SHP77 treated with DMSO at 0.1 percent for 48 hours (cell line): ENCODE results near the gene GRID2IP.
"Not testable (repeated sequence)": the region's sequence is repeated elsewhere in the genome, so short reads cannot be mapped to it uniquely, and the experiment has no call there.

Source experiments
- DNase-seq: peaks from one replicate; lab custom pipeline; 2025; lab: John Stamatoyannopoulos, UW

The GRID2IP gene

DNA sequence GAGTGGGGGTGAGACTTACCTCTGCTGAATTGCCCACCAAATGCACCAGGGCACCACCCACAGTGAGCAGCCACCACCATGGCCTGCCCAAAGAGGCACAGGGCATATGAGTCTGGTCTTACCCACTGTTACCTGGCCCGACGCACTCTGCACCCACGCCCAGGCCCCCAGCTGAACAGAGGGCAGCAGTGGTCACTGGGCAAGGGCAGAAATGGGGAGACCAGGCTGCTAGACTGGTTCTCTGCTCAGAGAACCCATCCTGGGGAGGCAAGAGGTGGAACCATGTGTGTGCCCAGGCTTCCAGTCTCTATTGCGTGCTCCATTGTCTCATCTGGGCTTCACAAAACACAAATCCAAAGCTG, 64.1 kb downstream of the GRID2IP start:
- DNase-seq: no peak

DNA sequence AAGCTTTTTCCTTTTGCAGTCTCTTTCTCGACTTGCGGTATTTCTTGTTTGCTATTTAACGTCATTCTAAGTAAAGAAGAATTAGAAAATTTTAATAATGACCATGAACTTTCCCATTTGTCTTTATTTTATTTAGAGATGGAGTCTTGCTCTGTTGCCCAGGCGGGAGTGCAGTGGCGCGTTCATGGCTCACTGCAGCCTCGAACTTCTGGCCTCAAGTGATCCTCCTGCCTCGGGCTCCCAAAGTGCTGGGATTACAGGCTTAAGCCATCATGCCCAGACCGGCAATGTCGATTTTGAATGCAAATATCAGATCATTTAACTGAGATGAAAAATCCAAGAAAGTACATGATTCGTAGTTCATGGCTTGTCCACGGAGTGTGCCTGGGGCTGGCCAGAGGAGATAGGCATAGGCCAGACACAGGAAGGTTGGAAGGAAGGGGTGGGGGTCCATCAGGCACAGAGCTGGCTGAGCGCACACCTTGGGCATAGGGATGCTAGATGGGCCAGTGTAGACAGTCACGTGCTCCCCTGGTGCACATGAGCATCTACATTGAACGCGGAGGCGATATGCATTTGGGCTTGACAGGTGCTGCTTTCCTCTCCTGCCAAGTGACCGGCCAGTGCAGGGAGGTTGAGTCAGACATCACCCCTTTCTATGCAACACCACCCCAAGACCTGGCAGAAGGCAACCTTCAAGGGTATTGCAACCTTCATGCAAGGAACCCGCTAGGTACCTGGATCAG, 64.7 kb downstream of the GRID2IP start:
- DNase-seq: no peak

DNA sequence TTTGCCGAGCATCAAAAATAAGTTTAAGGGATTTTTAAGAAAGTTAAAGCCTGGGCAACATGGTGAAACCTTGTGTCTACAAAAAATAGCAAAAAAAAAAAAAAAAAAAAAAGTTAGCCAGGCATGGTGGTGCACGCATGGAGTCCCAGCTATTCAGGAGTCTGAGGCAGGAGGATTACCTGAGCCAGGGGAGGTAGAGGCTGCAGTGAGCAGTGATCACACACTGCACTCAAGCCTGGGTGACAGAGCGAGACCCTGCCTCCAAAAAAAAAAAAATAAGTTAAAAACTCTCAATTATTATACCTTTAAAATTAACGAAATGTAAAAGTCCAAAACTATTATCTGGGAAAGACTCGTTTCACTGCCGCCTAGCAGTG, 68.5 kb downstream of the GRID2IP start:
- no peak for DNase-seq

DNA sequence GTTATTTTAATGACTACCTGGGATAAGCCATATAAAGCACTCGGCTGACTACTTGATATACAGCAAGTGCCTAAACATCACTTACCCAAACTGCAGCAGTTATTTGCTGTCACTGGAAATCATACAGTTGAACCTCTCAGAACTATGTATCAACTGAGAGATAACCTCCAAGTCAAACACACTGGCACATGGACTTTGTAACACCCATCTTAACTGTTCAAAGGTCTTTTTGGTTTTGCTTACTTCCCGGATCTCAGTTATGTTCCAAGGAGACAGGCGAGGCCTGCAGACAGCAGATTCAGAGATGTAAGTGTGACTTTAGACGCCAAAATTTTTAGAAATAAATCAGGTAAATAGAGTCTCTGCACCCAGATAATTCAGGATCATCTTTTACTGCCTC, 69.0 kb downstream of the GRID2IP start:
- DNase-seq: no peak

DNA sequence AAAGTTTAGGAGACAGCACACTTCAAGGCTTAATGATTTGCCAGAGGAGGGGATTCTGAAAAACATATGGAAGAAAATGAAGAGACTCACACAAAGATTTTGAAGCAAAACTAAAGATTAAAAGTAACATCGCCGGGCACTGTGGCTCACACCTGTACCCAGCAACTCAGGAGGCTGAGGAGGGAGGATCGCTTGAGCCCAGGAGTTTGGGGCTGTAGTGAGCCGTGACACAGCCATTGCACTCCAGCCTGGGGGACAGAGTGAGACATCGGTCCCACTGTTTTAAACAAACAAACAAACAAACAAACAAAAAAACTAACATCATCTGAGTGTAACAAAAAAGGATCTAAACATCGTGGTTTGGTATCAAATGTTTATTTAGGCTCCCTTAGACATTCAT, 69.8 kb downstream of the GRID2IP start:
- DNase-seq: no peak

DNA sequence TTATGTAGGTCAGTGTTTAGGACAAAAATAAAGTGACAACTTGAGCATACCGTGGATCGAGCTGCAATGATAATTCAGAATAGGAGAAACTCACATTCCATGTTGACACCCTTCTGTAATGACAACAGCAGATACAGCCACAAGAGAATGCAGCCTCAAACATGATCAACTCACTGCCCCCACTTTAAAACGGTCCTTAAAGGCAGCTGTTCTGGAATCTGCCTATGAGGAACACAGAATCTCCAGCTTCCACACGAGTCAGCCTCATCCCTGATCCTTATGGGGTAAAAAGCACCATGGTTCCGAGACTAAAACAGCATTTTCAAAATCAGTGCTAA, 71.0 kb downstream of the GRID2IP start:
- DNase-seq: no peak

DNA sequence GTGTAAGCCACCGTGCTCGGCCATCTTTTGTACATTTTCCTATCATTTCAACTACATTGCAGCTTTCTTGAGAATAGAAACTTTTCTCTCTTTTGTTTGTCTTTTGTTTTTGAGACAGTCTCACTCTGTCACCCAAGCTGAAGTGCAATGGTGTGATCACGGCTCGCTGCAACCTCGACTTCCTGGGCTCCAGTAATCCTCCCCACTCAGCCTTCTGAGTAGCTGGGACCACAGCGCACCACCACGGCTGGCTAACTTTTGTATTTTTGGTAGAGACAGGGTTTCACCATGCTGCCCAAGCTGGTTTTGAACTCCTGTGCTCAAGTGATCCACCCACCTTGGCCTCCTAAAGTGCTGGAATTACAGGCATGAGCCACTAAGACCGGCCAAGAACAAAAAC, 72.2 kb downstream of the GRID2IP start:
- DNase-seq: no peak

DNA sequence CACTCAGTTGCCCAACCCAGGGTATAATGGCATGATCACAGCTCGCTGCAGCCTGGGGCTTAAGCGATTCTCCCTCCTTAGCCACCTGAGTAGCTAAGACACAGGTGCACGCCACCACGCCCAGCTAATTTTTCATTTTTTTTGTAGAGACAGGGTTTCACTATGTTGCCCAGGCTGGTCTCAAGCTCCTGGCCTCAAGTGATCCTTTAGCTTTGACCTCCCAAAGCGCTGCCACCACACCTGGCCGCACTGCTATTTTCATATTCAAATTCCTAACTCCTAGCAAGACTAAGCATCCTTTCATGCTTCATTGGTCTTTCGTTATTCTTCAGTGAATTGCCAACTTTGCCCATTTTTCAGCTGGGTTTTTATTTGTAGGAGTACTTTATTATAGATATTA, 73.1 kb downstream of the GRID2IP start:
- DNase-seq: no peak

DNA sequence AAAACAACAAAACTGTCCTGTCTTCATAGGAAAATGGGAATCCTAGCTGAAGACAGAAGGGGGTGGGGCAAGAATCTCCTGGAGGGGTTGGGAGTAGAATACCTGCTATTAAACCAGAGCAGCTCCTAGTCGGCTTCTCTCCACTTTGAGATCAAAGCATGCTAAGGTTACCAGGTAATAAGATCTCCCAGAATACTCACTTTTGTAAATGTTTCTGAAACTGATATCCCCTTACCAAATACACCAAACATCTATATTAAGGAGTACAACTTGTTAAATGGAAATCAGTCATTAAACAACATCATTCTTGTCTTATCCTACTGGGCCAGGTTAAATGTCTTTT, 74.0 kb downstream of the GRID2IP start:
- DNase-seq: no peak

DNA sequence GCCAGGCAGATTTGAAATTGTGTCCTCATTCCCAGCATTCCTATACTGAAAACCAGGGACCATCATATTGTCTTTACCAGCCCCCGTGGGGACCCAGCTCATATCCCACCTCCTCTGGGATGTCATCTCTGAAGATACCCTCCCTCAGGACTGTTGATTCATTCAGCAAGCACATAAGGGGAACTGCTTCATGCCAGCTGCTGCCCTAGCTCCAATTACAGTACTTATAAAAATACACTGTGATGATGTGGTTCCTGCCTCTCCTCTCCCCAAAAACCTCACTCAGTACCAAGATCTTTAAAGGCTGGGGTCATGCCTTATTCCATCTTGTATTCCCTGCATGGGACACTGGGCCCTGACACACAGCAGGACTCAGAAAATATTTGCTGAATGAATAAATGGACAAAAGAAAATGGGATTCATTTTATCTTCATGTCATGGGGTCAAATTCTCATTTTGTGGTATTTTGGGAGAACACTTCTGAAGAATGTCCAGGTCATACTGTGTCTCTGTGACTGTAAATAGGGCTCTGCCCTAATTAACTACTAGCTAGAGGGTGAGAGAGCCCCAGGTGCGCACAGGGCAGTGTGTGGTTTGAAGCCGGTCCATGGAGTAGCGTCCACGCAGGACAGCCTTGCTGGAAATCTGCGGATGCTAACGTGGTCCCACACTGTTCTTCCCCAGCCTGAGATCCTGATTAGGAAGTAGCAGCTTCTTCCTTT, 74.5 kb downstream of the GRID2IP start:
- DNase-seq: no peak

DNA sequence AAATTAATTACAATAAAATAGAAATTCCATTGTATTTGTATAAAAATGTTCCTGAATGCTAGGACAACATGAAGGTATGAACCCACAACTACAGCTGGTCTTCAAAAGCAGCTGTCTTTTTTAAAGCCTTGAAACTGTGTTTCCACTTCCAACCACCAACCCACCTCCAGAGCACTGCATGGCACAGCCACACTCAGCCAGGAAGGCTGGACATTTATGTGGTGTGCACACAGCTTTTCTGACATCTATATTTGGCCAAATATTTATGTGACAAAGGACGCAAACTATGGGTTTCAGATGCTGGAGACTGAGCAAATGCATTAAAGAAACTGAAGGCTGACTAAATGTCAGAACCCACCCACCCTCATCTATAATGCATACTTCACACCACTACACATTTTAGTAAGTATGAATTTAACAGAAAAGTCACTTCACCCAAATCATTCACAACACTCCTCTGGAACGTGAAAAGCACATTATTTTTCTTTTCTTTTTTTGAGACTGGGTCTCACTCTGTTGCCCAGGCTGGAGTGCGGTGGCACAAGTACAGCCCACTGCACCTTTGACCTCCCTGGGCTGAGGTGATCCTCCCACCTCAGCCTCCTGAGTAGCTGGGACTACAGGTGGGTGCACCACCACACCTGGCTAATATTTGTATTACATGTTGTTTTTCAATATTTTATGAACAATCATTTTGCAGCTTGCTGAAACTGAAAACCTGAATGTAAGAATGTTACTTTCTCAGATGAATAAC, 75.7 kb downstream of the GRID2IP start:
- DNase-seq: no peak

DNA sequence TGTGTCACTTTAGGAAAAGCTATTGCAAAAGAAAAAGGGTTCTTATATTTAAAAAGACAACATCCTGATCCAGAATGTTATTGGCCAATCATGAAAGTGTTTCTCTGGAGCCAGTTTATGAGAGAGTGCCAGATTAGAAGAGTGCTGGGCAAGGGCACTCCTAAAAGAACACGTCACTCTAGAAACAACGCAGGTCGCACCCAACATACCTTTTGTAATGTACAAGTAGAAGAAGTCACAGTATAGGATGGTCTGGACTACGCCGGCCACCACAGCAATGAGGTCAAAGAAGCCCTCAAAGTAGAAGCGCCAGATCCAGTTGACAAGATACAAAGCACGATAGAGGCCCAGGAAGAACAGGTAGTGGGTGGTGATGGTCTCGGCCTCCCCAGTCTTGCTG, 85.4 kb downstream of the GRID2IP start:
- no peak for DNase-seq

DNA sequence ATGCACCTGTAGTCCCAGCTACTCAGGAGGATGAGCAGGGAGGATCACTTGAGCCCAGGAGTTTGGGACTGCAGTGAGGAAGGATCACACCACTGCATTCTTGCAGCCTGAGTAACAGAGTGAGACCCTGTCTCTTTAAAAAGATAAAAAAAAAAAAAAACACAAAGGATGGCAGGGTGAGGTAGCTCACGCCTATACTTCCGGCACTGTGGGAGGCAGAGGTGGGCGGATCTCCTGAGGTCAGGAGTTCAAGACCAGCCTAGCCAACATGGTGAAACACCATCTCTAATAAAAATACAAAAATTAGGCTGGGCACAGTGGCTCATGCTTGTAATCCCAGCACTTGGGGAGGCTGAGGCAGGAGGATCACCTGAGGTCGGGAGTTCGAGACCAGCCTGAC, 87.7 kb downstream of the GRID2IP start:
- DNase-seq: not testable (repeated sequence)

DNA sequence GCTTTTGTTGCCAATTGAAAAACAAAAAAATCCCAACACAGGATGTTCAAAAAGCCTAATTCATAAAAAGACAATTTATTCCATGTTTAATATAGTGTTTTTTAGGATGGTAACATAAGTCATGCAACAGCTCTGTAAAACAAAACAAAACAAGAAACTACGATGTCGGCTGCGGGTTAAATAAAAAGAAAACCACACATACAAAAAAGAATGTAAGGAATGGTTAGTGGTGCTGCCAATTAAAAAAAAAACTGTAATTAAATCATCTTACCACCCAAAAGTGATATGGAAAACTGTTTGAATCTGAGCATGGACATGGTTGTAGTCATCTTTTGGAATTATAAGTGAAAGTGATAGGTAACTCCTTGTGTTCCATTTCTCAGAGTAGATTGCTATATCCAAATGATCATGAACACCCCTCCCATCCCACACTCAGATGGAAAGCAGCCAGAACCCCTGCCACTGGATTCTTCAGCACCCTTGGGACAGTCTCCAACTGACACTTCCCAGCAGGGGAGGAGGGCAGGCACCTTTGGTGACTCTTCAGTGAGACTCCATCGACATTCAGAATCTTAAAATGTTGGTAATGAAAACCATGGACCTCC, 89.2 kb downstream of the GRID2IP start:
- DNase-seq: no peak

DNA sequence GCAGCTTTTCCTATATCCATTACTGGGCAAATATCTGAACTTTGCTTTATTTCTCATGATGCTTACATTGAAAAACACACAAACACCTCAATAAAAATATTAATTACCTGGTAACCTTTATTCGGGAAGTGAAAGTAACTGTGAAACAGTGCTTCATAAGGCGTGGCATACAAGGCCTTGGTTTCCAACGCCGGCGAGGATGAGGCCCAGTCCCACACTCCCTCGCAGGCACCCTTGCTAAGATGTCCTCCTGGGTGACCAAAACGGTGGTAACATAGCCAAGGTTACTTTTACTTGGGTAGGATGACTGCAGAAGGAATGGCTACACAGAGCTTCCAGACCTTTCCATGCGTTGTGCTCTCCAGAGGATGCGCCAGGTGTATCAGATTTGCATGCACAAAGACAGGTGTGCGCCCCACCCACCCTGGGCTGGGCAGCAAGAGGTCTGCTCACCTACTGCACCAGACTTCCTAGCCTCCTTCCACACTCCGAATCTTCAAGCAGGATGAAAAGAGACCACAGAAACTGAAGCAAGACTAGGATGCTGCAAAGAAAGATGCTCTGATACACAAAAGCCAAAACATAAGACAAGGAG, 90.2 kb downstream of the GRID2IP start:
- DNase-seq: no peak

DNA sequence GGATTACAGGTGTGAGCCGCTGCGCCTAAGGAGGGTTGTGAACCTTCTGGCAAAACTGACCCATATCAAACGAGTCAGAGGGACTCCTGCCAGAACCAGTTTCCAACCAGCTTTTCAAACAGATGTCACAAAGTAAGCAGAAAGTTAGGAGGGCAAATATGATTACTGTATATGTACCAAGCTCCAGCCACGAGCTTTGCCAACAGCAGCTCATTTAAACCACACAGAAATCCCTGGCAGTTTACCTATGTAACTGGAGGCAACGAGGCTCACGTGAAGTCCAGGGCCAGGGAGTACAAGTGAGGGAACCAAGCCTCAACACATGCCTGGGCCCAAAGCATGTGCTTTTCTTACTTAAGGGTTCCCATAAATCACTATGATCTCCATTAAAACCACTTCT, 91.0 kb downstream of the GRID2IP start:
- no peak for DNase-seq

DNA sequence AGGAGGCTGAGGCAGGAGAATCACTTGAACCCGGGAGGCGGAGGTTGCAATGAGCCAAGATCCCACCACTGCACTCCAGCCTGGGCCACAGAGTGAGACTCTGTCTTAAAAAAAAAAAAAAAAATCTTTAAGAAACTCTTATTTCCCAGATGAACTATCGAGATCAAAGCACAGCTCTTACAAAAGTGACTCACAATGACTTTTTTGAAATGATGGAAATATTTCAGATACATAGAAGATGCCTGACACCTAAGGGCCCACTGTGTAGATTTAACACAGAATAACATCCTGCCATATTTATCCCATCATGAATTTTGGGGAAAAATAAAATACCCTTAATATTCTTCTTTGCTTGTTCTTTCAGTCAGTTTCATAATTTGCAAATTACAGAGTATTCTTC, 92.6 kb downstream of the GRID2IP start:
- not testable (repeated sequence) for DNase-seq

DNA sequence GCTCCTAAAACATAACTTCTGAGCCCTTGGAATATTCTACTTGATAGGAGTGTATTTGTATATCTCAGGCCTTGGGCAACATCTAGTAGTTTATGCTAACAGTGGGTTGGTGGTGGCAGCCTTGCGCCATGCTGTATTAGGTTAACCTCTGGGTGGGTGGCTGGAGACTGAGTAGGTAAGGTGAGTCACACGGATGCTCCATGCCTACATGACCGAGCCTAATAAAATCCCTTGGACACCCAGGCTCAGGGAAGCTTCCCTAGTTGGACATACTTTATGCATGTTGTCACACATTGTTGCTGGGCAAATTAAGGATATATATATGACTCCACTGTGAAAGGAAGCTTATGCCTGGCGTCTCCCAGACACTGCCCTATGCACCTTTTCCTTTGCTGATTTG, 97.5 kb downstream of the GRID2IP start:
- no peak for DNase-seq

DNA sequence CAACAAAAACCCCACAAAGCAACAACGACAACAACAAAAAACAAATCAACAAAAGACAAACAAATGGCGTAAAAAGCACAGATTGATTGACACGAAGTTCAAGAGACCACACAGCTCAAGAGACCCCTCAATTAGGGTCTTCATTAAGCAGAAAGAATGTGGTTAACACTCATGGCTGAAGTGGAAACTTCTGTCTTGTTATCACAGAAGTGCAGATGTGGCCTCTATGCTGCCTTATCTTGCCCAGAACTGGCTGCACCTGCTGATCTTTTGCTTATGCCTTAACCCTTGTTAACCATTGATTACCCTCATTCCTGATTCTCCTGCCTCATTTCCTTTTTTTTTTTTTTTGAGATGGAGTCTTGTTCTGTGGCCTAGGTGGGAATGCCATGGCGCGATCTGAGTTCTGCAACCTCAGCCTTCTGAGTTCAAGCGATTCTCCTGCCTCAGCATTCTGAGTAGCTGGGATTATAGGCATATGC, 100.0 kb downstream of the GRID2IP start:
- DNase-seq: no peak

DNA sequence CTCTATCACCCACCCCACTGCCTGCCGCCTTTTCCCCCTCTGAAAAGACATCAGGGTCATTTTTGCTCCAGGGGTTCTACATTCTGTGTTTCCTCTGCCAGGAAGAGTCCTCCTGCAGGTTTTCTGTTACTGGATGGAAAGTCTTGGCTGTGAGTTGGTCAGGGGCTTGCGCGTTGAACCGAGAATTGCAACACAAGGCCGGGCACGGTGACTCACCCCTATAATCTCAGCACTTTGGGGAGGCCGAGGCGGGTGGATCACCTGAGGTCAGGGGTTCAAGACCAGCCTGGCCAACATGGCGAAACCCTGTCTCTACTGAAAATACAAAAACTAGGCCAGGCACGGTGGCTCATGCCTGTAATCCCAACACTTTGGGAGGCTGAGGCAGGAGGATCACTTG, 100.7 kb downstream of the GRID2IP start:
- not testable (repeated sequence) for DNase-seq

DNA sequence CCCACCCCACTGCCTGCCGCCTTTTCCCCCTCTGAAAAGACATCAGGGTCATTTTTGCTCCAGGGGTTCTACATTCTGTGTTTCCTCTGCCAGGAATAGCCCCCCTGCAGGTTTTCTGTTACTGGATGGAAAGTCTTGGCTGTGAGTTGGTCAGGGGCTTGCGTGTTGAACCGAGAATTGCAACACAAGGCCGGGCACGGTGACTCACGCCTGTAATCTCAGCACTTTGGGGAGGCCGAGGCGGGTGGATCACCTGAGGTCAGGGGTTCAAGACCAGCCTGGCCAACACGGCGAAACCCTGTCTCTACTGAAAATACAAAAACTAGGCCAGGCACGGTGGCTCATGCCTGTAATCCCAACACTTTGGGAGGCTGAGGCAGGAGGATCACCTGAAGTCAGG, 101.4 kb downstream of the GRID2IP start:
- DNase-seq: not testable (repeated sequence)

DNA sequence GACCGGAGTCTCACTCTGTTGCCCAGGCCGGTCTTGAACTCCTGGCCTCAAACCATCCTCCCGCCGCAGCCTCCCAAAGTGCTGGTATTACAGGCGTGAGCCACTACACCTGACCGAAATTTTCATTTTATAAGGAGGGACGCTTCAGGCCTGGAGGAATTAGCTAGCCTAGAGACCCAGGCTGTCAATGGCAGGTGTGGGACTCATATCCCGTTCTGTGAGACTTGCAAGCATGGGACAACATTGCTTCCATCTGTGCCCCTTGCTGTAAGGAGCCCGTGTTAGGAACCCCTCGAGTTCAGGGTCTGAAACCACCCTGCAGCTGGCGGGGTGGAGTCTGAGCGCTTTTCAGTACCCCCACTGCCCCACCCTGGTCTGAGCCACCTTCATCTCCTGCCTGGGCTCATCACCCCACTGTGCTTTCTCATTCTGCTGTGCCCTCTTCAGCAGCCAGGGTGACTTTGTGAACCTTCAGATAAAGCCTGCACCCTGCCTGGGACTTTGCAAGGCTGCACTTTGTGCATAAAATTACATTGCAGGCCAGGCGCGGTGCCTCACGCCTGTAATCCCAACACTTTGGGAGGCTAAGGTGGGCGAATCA, 102.2 kb downstream of the GRID2IP start:
- DNase-seq: no peak
